ENCODE data around the gene PACSIN3. TPM values are rescaled to one million over a fixed set of nuclear protein-coding genes. Genes with fewer than 3 reads are reported as not detected.

The PACSIN3 gene
- total RNA-seq, 3 donors from 2014 or later (not counting 1 experiment from before 2014, with no cell fraction given), result 1.3 TPM; not detected in 2

GRCh38 chr11:47216121-47216798 is 30.0 kb upstream of the PACSIN3 start:
- intact Hi-C loops (cut with micrococcal nuclease), result no loop called here
- peak in 1 of 3 donors; percentile 7 for ATAC-seq
- Mint-ChIP-seq H3K9me3 (no peaks in the 10 kb centered on the region), H3K27ac (peak overlapping the region; percentile 95 to 98), H3K4me3 (peak overlapping the region; percentile 99), H3K4me1 (peaks cover 30 to 36% of the 10 kb centered on the region in 2 donors), H3K27me3 (ENCODE audit: low read depth in 2 of 2) (no peaks in the 10 kb centered on the region), H3K36me3 (no peaks in the 10 kb centered on the region)
- TF ChIP-seq CTCF (IDR thresholded peaks at IDR 0.05), result no peak
- peak overlapping the region; percentile 96 for H3K27ac ChIP-seq (ENCODE audit: low read length)
- DNase-seq, result peak; percentile 18 to 73
- 19% methylated on average over 12 of the region's 12 CpGs for WGBS (ENCODE audit: insufficient coverage)
- H3K4me3 ChIP-seq (ENCODE audit: low read length), result peak overlapping the region; percentile 98
- H3K9me3 ChIP-seq (ENCODE audit: control insufficient read depth, insufficient read depth, low read length), result no peaks in the 10 kb centered on the region
- peaks cover 8% of the 10 kb centered on the region for H3K36me3 ChIP-seq (ENCODE audit: control insufficient read depth, insufficient read depth, low read length)
- H3K4me1 ChIP-seq (ENCODE audit: control insufficient read depth, insufficient read depth, low read length), result peaks cover 32% of the 10 kb centered on the region
- H3K27me3 ChIP-seq (ENCODE audit: control insufficient read depth, insufficient read depth, low read length), result no peaks in the 10 kb centered on the region

GRCh38 chr11:47215366-47215910 is 29.2 kb upstream of the PACSIN3 start:
- Mint-ChIP-seq H3K27ac (peak overlapping the region; percentile 95 to 98), H3K4me3 (peak overlapping the region; percentile 99), H3K27me3 (ENCODE audit: low read depth in 2 of 2) (no peaks in the 10 kb centered on the region), H3K36me3 (no peaks in the 10 kb centered on the region), H3K4me1 (peaks cover 30 to 36% of the 10 kb centered on the region in 2 donors), H3K9me3 (no peaks in the 10 kb centered on the region)
- H3K4me3 ChIP-seq (ENCODE audit: low read length), result peak overlapping the region; percentile 98
- peak overlapping the region; percentile 96 for H3K27ac ChIP-seq (ENCODE audit: low read length)
- intact Hi-C loops (cut with micrococcal nuclease), result loop anchor here (2.0 kb wide), 2 partner anchors 33 to 39 kb away; partner anchors contain the start of genes ACP2 and ARFGAP2
- H3K27me3 ChIP-seq (ENCODE audit: control insufficient read depth, insufficient read depth, low read length), result no peaks in the 10 kb centered on the region
- no peak for DNase-seq
- peaks cover 5% of the 10 kb centered on the region for H3K36me3 ChIP-seq (ENCODE audit: control insufficient read depth, insufficient read depth, low read length)
- WGBS (ENCODE audit: insufficient coverage), result 2% methylated on average over 13 of the region's 15 CpGs
- H3K9me3 ChIP-seq (ENCODE audit: control insufficient read depth, insufficient read depth, low read length), result no peaks in the 10 kb centered on the region
- peaks cover 32% of the 10 kb centered on the region for H3K4me1 ChIP-seq (ENCODE audit: control insufficient read depth, insufficient read depth, low read length)
- no peak for ATAC-seq
- no peak for TF ChIP-seq CTCF (IDR thresholded peaks at IDR 0.05)

- ATAC-seq, result peak; percentile 67 to 90 (median 82)
- intact Hi-C loops (cut with micrococcal nuclease), result loop anchor here (1.0 to 2.0 kb wide), 3 partner anchors 35 to 57 kb away; partner anchors contain the start of genes ACP2 and ARFGAP2
- Histone ChIP-seq H3K36me3 (ENCODE audit: control insufficient read depth, insufficient read depth, low read length) (no peaks in the 10 kb centered on the region), H3K4me1 (ENCODE audit: control insufficient read depth, insufficient read depth, low read length) (peaks cover 32% of the 10 kb centered on the region), H3K27ac (ENCODE audit: low read length) (peak overlapping the region; percentile 96), H3K27me3 (ENCODE audit: control insufficient read depth, insufficient read depth, low read length) (no peaks in the 10 kb centered on the region), H3K4me3 (ENCODE audit: low read length) (peak overlapping the region; percentile 98), H3K9me3 (ENCODE audit: control insufficient read depth, insufficient read depth, low read length) (no peaks in the 10 kb centered on the region)
- 13% methylated on average over 20 of the region's 20 CpGs for WGBS (ENCODE audit: insufficient coverage)
- Mint-ChIP-seq H3K27me3 (ENCODE audit: low read depth in 2 of 2) (no peaks in the 10 kb centered on the region), H3K27ac (peak overlapping the region; percentile 95 to 98), H3K4me3 (peak overlapping the region; percentile 99), H3K9me3 (no peaks in the 10 kb centered on the region), H3K36me3 (no peaks in the 10 kb centered on the region), H3K4me1 (peaks cover 30 to 36% of the 10 kb centered on the region in 2 donors)
- TF ChIP-seq CTCF (IDR thresholded peaks at IDR 0.05), result no peak
- DNase-seq, result peak; percentile 65 to 89
These were observed 27.8 kb upstream of the PACSIN3 start for GRCh38 chr11:47213950-47214565.
